GM12874 (cell line): ENCODE measurements around the gene SSR1.

Experiments used
- CTCF ChIP-seq: IDR thresholded peaks from 2 replicates; pipeline ENCODE4 v1.5.1; 2011; ENCODE audit warnings: low read depth, mild to moderate bottlenecking, control low read depth, low read length, moderate library complexity; ENCODE audit not compliant: insufficient read depth

The SSR1 gene

GRCh38 chr6:7230956-7231713, 81.9 kb downstream of the SSR1 start:
- no peak for TF ChIP-seq CTCF

GRCh38 chr6:7230327-7230691, 82.7 kb downstream of the SSR1 start:
- TF ChIP-seq CTCF = no peak

GRCh38 chr6:7229376-7230326, 83.3 kb downstream of the SSR1 start:
- no peak for TF ChIP-seq CTCF

GRCh38 chr6:7228662-7229375, 84.2 kb downstream of the SSR1 start:
- TF ChIP-seq CTCF = no peak

- TF ChIP-seq CTCF = no peak
These were observed 88.3 kb downstream of the SSR1 start for GRCh38 chr6:7224731-7225130.

- no peak for TF ChIP-seq CTCF
These were observed 90.8 kb downstream of the SSR1 start for GRCh38 chr6:7222197-7222596.

- no peak for TF ChIP-seq CTCF
These were observed 93.7 kb downstream of the SSR1 start for GRCh38 chr6:7219310-7219709.
